HepG2 (cell line): ENCODE measurements around the gene CLDN19. TPM values are rescaled to one million over a fixed set of nuclear protein-coding genes. Genes with fewer than 3 reads are reported as not detected.

Experiments
- GZF1 ChIP-seq: sonication (generic); formaldehyde crosslinking; IDR thresholded peaks from 2 replicates; pipeline ENCODE4 v1.5.1; 2020; ENCODE audit warnings: mild to moderate bottlenecking, missing genetic modification reagents
- HNF4G ChIP-seq, 2 experiments: sonication (generic) in 1 of 2; formaldehyde crosslinking in 1 of 2; IDR thresholded peaks; 2 replicates each; pipeline versions ENCODE4 v1.4.0 to v1.6.1; 2011 to 2020; ENCODE audit warnings: borderline replicate concordance in 2 of 2, low read depth in 2 of 2, mild to moderate bottlenecking in 2 of 2, low read length in 1 of 2, missing genetic modification reagents in 1 of 2, moderate library complexity in 1 of 2
- KDM2A ChIP-seq: sonication (generic); formaldehyde crosslinking; IDR thresholded peaks from 2 replicates; pipeline ENCODE4 v1.4.0; 2020; ENCODE audit warnings: low read depth, missing genetic modification reagents, borderline replicate concordance
- KMT2B ChIP-seq: IDR thresholded peaks from 2 replicates; pipeline ENCODE4 v1.6.1; 2016; ENCODE audit warnings: missing genetic modification reagents, missing compliant biosample characterization
- NFAT5 ChIP-seq: sonication (generic); formaldehyde crosslinking; IDR thresholded peaks from 2 replicates; pipeline ENCODE4 v1.4.0; 2020; ENCODE audit warnings: missing genetic modification reagents
- NFE2L2 ChIP-seq: fragments of 150-350 bp; IDR thresholded peaks from 2 replicates; pipeline ENCODE4 v1.6.1; 2014; ENCODE audit warnings: low read length
- PBX2 ChIP-seq: IDR thresholded peaks from 2 replicates; pipeline ENCODE4 v1.6.1; 2016; ENCODE audit warnings: control low read depth
- RFX1 ChIP-seq: fragments of 450-650 bp; IDR thresholded peaks from 2 replicates; pipeline ENCODE4 v1.6.1; 2017
- RXRA ChIP-seq: sonication (generic); formaldehyde crosslinking; IDR thresholded peaks from 2 replicates; pipeline ENCODE4 v1.5.1; 2020; ENCODE audit warnings: missing genetic modification reagents
- TBL1XR1 ChIP-seq: fragments of 150-350 bp; IDR thresholded peaks from 2 replicates; pipeline ENCODE4 v1.6.1; 2014; ENCODE audit warnings: borderline replicate concordance, low read length; ENCODE audit not compliant: partially characterized antibody
- ZMYM2 ChIP-seq: sonication (generic); formaldehyde crosslinking; IDR thresholded peaks from 2 replicates; pipeline ENCODE4 v1.8.0; 2022; ENCODE audit warnings: mild to moderate bottlenecking, missing genetic modification reagents
- ZNF570 ChIP-seq: sonication (generic); formaldehyde crosslinking; IDR thresholded peaks from 2 replicates; pipeline ENCODE4 v1.4.0; 2020; ENCODE audit warnings: mild to moderate bottlenecking, missing genetic modification reagents, borderline replicate concordance
- polyA plus RNA-seq, 8 experiments: library from polyadenylated mRNA; depleted of rRNA in 3 of 8; stranded (reverse) in 7 of 8; unstranded in 1 of 8; fragments of >200 nt; fragmentation: Illumina TruSeq in 4 of 8; extraction: Trizol in 4 of 8; gene quantifications; 2 replicates each; pipeline versions ENCODE4 v1.2.1 to v1.2.3, GENCODE V29; 2011 to 2016; ENCODE audit warnings: low read depth in 4 of 8, missing spikeins in 1 of 8, mixed read lengths in 1 of 8; ENCODE audit not compliant: insufficient read depth in 1 of 8
- total RNA-seq, 5 experiments: library from RNA; depleted of rRNA; stranded (reverse); fragments of >200 nt; fragmentation: Illumina TruSeq; extraction: Trizol; gene quantifications; 2 replicates each; pipeline ENCODE4 v1.2.3, GENCODE V29; 2016; ENCODE audit warnings: low read depth in 1 of 5
- TF ChIP-seq, protein P1 (sequence below): sonication (generic); formaldehyde crosslinking; IDR thresholded peaks from 2 replicates; pipeline ENCODE4 v1.4.0; 2020; ENCODE audit warnings: missing genetic modification reagents
- TF ChIP-seq, protein P2 (sequence below): sonication (generic); formaldehyde crosslinking; conservative IDR thresholded peaks from 2 replicates; pipeline ENCODE4 v1.8.0; 2022; ENCODE audit warnings: mild to moderate bottlenecking, moderate library complexity, missing genetic modification reagents
- TF ChIP-seq, protein P3 (sequence below): IDR thresholded peaks from 2 replicates; pipeline ENCODE4 v1.6.1; 2012; ENCODE audit warnings: low read depth, low read length, improper control_type of control experiment
- TF ChIP-seq, protein P4 (sequence below): sonication (generic); formaldehyde crosslinking; IDR thresholded peaks from 2 replicates; pipeline ENCODE4 v1.4.0; 2020; ENCODE audit warnings: missing genetic modification reagents

The CLDN19 gene
- total and polyA plus RNA-seq, 2 of the 13 experiments (the other 11 are each of a cell fraction or from before 2014, with no cell fraction given), result 5.0 to 7.6 TPM

- TF ChIP-seq, protein P1, sequence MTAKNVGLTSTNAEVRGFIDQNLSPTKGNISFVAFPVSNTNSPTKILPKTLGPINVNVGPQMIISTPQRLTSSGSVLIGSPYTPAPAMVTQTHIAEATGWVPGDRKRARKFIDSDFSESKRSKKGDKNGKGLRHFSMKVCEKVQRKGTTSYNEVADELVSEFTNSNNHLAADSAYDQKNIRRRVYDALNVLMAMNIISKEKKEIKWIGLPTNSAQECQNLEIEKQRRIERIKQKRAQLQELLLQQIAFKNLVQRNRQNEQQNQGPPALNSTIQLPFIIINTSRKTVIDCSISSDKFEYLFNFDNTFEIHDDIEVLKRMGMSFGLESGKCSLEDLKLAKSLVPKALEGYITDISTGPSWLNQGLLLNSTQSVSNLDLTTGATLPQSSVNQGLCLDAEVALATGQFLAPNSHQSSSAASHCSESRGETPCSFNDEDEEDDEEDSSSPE (CRISPR knock-in tag), result peak; percentile 13; the same call in 1 of the 2 replicates
- TF ChIP-seq NFAT5 (no peak), RXRA (CRISPR knock-in tag) (peak; percentile 7; the same call in 1 of the 2 replicates), RFX1 (no peak), TBL1XR1 (no peak), ZMYM2 (CRISPR knock-in tag) (no peak), KDM2A (CRISPR knock-in tag) (peak; percentile 56; the same call in 1 of the 2 replicates), GZF1 (CRISPR knock-in tag) (peak; percentile 55; the same call in 1 of the 2 replicates), KMT2B (CRISPR knock-in tag) (no peak; the same call in 1 of the 2 replicates), ZNF570 (no peak), HNF4G (IDR thresholded peaks at IDR 0.05; ENCODE audit: borderline replicate concordance, low read depth, low read length) (no peak), HNF4G (CRISPR knock-in tag; IDR thresholded peaks at IDR 0.05; ENCODE audit: borderline replicate concordance, low read depth) (no peak), NFE2L2 (no peak), PBX2 (no peak)
- TF ChIP-seq, protein P2, sequence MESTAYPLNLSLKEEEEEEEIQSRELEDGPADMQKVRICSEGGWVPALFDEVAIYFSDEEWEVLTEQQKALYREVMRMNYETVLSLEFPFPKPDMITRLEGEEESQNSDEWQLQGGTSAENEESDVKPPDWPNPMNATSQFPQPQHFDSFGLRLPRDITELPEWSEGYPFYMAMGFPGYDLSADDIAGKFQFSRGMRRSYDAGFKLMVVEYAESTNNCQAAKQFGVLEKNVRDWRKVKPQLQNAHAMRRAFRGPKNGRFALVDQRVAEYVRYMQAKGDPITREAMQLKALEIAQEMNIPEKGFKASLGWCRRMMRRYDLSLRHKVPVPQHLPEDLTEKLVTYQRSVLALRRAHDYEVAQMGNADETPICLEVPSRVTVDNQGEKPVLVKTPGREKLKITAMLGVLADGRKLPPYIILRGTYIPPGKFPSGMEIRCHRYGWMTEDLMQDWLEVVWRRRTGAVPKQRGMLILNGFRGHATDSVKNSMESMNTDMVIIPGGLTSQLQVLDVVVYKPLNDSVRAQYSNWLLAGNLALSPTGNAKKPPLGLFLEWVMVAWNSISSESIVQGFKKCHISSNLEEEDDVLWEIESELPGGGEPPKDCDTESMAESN, result peak; percentile 82
- TF ChIP-seq, protein P3, sequence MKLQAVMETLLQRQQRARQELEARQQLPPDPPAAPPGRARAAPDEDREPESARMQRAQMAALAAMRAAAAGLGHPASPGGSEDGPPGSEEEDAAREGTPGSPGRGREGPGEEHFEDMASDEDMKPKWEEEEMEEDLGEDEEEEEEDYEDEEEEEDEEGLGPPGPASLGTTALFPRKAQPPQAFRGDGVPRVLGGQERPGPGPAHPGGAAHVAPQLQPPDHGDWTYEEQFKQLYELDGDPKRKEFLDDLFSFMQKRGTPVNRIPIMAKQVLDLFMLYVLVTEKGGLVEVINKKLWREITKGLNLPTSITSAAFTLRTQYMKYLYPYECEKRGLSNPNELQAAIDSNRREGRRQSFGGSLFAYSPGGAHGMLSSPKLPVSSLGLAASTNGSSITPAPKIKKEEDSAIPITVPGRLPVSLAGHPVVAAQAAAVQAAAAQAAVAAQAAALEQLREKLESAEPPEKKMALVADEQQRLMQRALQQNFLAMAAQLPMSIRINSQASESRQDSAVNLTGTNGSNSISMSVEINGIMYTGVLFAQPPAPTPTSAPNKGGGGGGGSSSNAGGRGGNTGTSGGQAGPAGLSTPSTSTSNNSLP, result no peak
- TF ChIP-seq, protein P4, sequence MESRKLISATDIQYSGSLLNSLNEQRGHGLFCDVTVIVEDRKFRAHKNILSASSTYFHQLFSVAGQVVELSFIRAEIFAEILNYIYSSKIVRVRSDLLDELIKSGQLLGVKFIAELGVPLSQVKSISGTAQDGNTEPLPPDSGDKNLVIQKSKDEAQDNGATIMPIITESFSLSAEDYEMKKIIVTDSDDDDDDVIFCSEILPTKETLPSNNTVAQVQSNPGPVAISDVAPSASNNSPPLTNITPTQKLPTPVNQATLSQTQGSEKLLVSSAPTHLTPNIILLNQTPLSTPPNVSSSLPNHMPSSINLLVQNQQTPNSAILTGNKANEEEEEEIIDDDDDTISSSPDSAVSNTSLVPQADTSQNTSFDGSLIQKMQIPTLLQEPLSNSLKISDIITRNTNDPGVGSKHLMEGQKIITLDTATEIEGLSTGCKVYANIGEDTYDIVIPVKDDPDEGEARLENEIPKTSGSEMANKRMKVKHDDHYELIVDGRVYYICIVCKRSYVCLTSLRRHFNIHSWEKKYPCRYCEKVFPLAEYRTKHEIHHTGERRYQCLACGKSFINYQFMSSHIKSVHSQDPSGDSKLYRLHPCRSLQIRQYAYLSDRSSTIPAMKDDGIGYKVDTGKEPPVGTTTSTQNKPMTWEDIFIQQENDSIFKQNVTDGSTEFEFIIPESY (CRISPR knock-in tag), result no peak
Observed at GRCh38 chr1:42767510-42768000, 27.5 kb upstream of the CLDN19 start (continued).
